GM12878 (cell line): ENCODE data around the gene PALD1. TPM values are rescaled to one million over a fixed set of nuclear protein-coding genes. Genes with fewer than 3 reads are reported as not detected.

Source experiments
- ATAC-seq: fragments of 200-7000 bp; cut with Tn5 transposase; 3 replicates; pipeline ENCODE4 v1.9.1; 2020; ENCODE audit warnings: mild to moderate bottlenecking, moderate library complexity
- BruUV-seq: library from RNA; stranded (reverse); fragments of 400-500 nt; replicated peaks from 2 replicates; lab custom pipeline; 2021; lab: Mats Ljungman, UMichigan
- CTCF ChIA-PET: fragments of 300-600 bp; sonication (Branson Sonifier 250); formaldehyde crosslinking; extraction: SDS; loops from one replicate; lab custom pipeline; 2021; ENCODE audit warnings: inconsistent platforms; lab: Yijun Ruan, JAX
- POLR2A ChIA-PET: fragments of 350-600 bp; formaldehyde crosslinking; extraction: SDS; loops from one replicate; lab custom pipeline; 2021; ENCODE audit warnings: inconsistent platforms; lab: Charles Lee
- RAD21 ChIA-PET: fragments of 300-600 bp; sonication (Branson Sonifier 250); formaldehyde crosslinking; loops from one replicate; lab custom pipeline; 2023; ENCODE audit warnings: antibody characterized with exemption; ENCODE audit not compliant: unreplicated experiment; lab: Charles Lee
- SMC1A ChIA-PET: fragments of 300-600 bp; sonication (Branson Sonifier 250); formaldehyde crosslinking; loops from one replicate; lab custom pipeline; 2023; ENCODE audit not compliant: unreplicated experiment, uncharacterized antibody; lab: Charles Lee
- DNase-seq: peaks from one replicate; pipeline ENCODE4 v3.0.0-alpha.2; 2011; ENCODE audit warnings: low read depth, low spot score
- FAIRE-seq: peaks from 3 replicates; lab custom pipeline; 2011; peaks lifted over from hg19 to GRCh38; lab: Jason Lieb, UNC
- H2AFZ ChIP-seq: 2 replicates; pipeline ENCODE4 v1.6.0; 2011; ENCODE audit warnings: low read depth, low read length, control low read depth; ENCODE audit not compliant: control insufficient read depth
- H3K27ac ChIP-seq: 2 replicates; pipeline ENCODE4 v1.5.1; 2011; ENCODE audit warnings: control low read depth; ENCODE audit not compliant: control insufficient read depth, insufficient read depth
- H3K27me3 ChIP-seq, 2 experiments: replicated peaks in 1 of 2; 2 replicates each; pipeline versions ENCODE4 v1.6.0 to v1.6.1; 2011; ENCODE audit warnings: low read length in 1 of 2; ENCODE audit not compliant: control insufficient read depth in 2 of 2, insufficient read depth in 2 of 2
- H3K36me3 ChIP-seq, 2 experiments: 2 replicates each; pipeline ENCODE4 v1.5.1; 2011; ENCODE audit warnings: low read length in 1 of 2; ENCODE audit not compliant: control insufficient read depth in 2 of 2, insufficient read depth in 2 of 2
- H3K4me1 ChIP-seq: 2 replicates; pipeline ENCODE4 v1.6.1; 2011; ENCODE audit warnings: mild to moderate bottlenecking, low read length, moderate library complexity, mixed read lengths; ENCODE audit not compliant: control insufficient read depth, insufficient read depth
- H3K4me2 ChIP-seq: 2 replicates; pipeline ENCODE4 v1.6.0; 2011; ENCODE audit warnings: control low read depth; ENCODE audit not compliant: control insufficient read depth, insufficient read depth
- H3K4me3 ChIP-seq: fragments of 200-600 bp; sonication (generic); 2 replicates; pipeline ENCODE4 v1.5.1; 2016
- H3K79me2 ChIP-seq: 2 replicates; pipeline ENCODE4 v1.6.0; 2011; ENCODE audit warnings: low read length; ENCODE audit not compliant: control insufficient read depth, insufficient read depth
- H3K9ac ChIP-seq: 2 replicates; pipeline ENCODE4 v1.8.0; 2011; ENCODE audit warnings: low read length, control low read depth, mixed read lengths; ENCODE audit not compliant: control insufficient read depth, insufficient read depth
- H3K9me3 ChIP-seq: replicated peaks from 3 replicates; pipeline ENCODE4 v1.5.1; 2011; ENCODE audit warnings: mild to moderate bottlenecking, low read length; ENCODE audit not compliant: control insufficient read depth, insufficient read depth
- H4K20me1 ChIP-seq: 2 replicates; pipeline ENCODE4 v1.6.0; 2011; ENCODE audit not compliant: control insufficient read depth, insufficient read depth
- CHD2 ChIP-seq: IDR thresholded peaks from 2 replicates; pipeline ENCODE4 v1.6.1; 2011; ENCODE audit warnings: low read depth, low read length, improper control_type of control experiment, borderline replicate concordance
- E4F1 ChIP-seq: fragments of 450-650 bp; IDR thresholded peaks from 2 replicates; pipeline ENCODE4 v1.6.1; 2018; ENCODE audit warnings: borderline replicate concordance, mild to moderate bottlenecking; ENCODE audit not compliant: partially characterized antibody
- IKZF1 ChIP-seq: fragments of 450-650 bp; conservative IDR thresholded peaks from 2 replicates; pipeline ENCODE4 v1.6.1; 2017; ENCODE audit warnings: antibody characterized with exemption, mild to moderate bottlenecking
- KDM1A ChIP-seq: fragments of 200-600 bp; sonication (generic); IDR thresholded peaks from 2 replicates; pipeline ENCODE4 v1.6.1; 2016; ENCODE audit warnings: borderline replicate concordance
- LARP7 ChIP-seq: fragments of 450-650 bp; IDR thresholded peaks from 2 replicates; pipeline ENCODE4 v1.6.1; 2017; ENCODE audit warnings: mild to moderate bottlenecking
- PKNOX1 ChIP-seq: fragments of 450-650 bp; IDR thresholded peaks from 2 replicates; pipeline ENCODE4 v1.6.1; 2016; ENCODE audit warnings: mild to moderate bottlenecking
- RAD21 ChIP-seq: IDR thresholded peaks from 2 replicates; pipeline ENCODE4 v1.6.1; 2011; ENCODE audit warnings: mild to moderate bottlenecking, low read depth, low read length, moderate library complexity; ENCODE audit not compliant: insufficient read depth
- RB1 ChIP-seq: fragments of 450-650 bp; formaldehyde crosslinking; IDR thresholded peaks from 2 replicates; pipeline ENCODE4 v1.6.1; 2017; ENCODE audit warnings: mild to moderate bottlenecking, borderline replicate concordance
- STAT3 ChIP-seq: IDR thresholded peaks from 2 replicates; pipeline ENCODE4 v1.6.1; 2011; ENCODE audit warnings: low read depth, low read length, improper control_type of control experiment
- WRNIP1 ChIP-seq: IDR thresholded peaks from 2 replicates; pipeline ENCODE4 v1.6.1; 2011; ENCODE audit warnings: low read depth, low read length, improper control_type of control experiment, borderline replicate concordance
- WGBS: methylation state at CpG from one replicate; pipeline ENCODE4 v1.1.6; 2016; ENCODE audit warnings: low lambda C conversion rate; ENCODE audit not compliant: insufficient replicate concordance, insufficient coverage; ENCODE audit errors: missing lambda C conversion rate; 5-methylcytosine and 5-hydroxymethylcytosine counted together
- in situ Hi-C: fragments of 300-500 bp; cut with MboI; formaldehyde crosslinking; loops from 9 replicates; pipeline ENCODE4 v1.14.3; 2018; ENCODE audit warnings: mixed read lengths
- intact Hi-C: fragments of 100-400 bp; cut with micrococcal nuclease; formaldehyde crosslinking; loops from one replicate; pipeline ENCODE4 v1.14.2; 2022; ENCODE audit not compliant: unreplicated experiment
- polyA plus RNA-seq, 11 experiments: library from polyadenylated mRNA; depleted of rRNA in 4 of 11; unstranded in 6 of 11; stranded (reverse) in 5 of 11; fragments of >200 nt; fragmentation: Nextera tagmentation in 4 of 11; fragmentation: Illumina TruSeq in 1 of 11; extraction: Ambion mirVana in 4 of 11; extraction: Trizol in 1 of 11; gene quantifications; 1 replicate in 1 of 11; 2 replicates in 10 of 11; pipeline versions ENCODE4 v1.2.1 to v1.2.3, GENCODE V29; 2011 to 2016; ENCODE audit warnings: inconsistent platforms in 2 of 11, missing spikeins in 2 of 11, low read depth in 1 of 11
- total RNA-seq, 4 experiments: library from RNA; depleted of rRNA in 3 of 4; stranded (reverse); fragments of >200 nt in 3 of 4; fragmentation: Illumina TruSeq in 1 of 4; extraction: Trizol in 1 of 4; gene quantifications; 2 replicates each; pipeline versions ENCODE4 v1.2.1 to v1.2.3, GENCODE V29; 2013 to 2021

Gene PALD1
- total and polyA plus RNA-seq, 10 of the 15 experiments (the other 5 are each of a cell fraction or from before 2014, with no cell fraction given), result 0.43 to 20.9 (median 9.0) TPM

- Histone ChIP-seq H3K79me2 (no peaks in the 10 kb centered on the region; the same call in 1 of the 2 replicates), H3K4me1 (peaks cover 12% of the 10 kb centered on the region), H3K36me3 (no peaks in the 10 kb centered on the region), H2AFZ (no peak overlapping the region), H3K4me3 (no peak overlapping the region), H3K9ac (no peak overlapping the region), H3K27me3 (no peaks in the 10 kb centered on the region), H3K9me3 (no peaks in the 10 kb centered on the region), H3K4me2 (no peak overlapping the region), H3K27ac (no peak overlapping the region), H4K20me1 (no peaks in the 10 kb centered on the region)
- intact Hi-C loops (no loop called here), in situ Hi-C loops (no loop called here)
- CTCF ChIA-PET, result no interaction called here
- DNase-seq (no peak), ATAC-seq (no peak), FAIRE-seq (no peak)
- RAD21 ChIA-PET, result no interaction called here
- no TSS peak for BruUV-seq
- WGBS, result 73% methylated on average over 9 of the region's 9 CpGs
- POLR2A ChIA-PET, result no interaction called here
- SMC1A ChIA-PET, result no interaction called here
- no peak for TF ChIP-seq RAD21
These were observed 27.3 kb downstream of the PALD1 start for GRCh38 chr10:70505908-70506307.

GRCh38 chr10:70507966-70508365, 29.4 kb downstream of the PALD1 start:
- H3K27me3 ChIP-seq, result no peaks in the 10 kb centered on the region
- POLR2A ChIA-PET, result no interaction called here
- SMC1A ChIA-PET, result interaction anchor here (1.3 kb wide), 1 partner anchor 9 kb away, joined by 3 read pairs; no protein-coding TSS in a partner anchor
- ATAC-seq (no peak), FAIRE-seq (no peak), DNase-seq (no peak)
- H3K36me3 ChIP-seq, result no peaks in the 10 kb centered on the region
- no peak overlapping the region for H2AFZ ChIP-seq
- H4K20me1 ChIP-seq, result no peaks in the 10 kb centered on the region
- H3K4me3 ChIP-seq, result no peak overlapping the region
- H3K4me1 ChIP-seq, result peaks cover 11% of the 10 kb centered on the region
- H3K9me3 ChIP-seq, result no peaks in the 10 kb centered on the region
- H3K27ac ChIP-seq, result no peak overlapping the region
- no peak overlapping the region for H3K4me2 ChIP-seq
- intact Hi-C loops, result no loop called here
- BruUV-seq, result no TSS peak
- CTCF ChIA-PET, result interaction anchor here (1.2 kb wide), 1 partner anchor 9 kb away, joined by 3 read pairs; no protein-coding TSS in a partner anchor
- H3K9ac ChIP-seq, result no peak overlapping the region
- in situ Hi-C loops, result no loop called here
- RAD21 ChIA-PET, result no interaction called here
- WGBS, result 78% methylated on average over 6 of the region's 6 CpGs
- H3K79me2 ChIP-seq, result no peaks in the 10 kb centered on the region; the same call in 1 of the 2 replicates
- TF ChIP-seq E4F1 (no peak), CHD2 (no peak), RB1 (no peak), PKNOX1 (no peak), IKZF1 (no peak), RAD21 (no peak), LARP7 (no peak), STAT3 (no peak), KDM1A (no peak), WRNIP1 (no peak)
